ENCODE measurements around the gene DLX4.

DNA sequence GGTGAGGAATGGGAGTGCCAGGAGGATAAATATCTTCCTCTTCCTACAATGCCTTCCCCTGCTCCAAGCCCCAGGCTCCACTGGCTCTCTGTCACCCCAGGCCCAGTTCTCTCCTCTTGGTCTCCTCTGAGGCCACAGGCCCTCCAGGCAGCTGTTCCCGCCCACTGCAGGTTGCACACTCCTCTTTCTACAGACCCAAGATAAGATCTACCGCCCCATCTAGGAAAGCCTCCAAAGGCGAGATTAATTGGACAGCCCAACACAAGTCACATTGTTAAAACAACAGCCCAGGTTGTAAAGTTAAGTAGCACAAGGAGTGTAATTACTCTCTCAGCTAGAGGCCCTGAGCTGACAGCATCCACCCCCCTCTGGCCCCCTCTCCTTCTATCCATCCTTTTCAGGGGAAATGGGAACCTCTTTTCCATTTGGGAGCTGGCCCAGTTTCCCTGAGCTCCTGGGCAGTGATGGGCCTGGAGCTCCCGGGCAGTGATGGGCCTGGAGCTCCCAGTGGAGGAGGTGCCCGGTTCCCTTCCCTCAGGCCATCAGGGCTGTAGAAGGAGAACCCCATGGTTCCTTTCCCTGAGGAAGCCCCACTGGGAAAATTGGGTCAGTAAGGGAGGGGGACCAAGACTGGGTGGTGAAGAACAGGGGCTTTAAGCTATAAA is 7.3 kb downstream of the DLX4 start:
- TF ChIP-seq POLR2A (IDR thresholded peaks at IDR 0.05; ENCODE audit: low read length), result no peak
- TF ChIP-seq GATA1 (IDR thresholded peaks at IDR 0.05; ENCODE audit: low read depth, low read length), result no peak
